GM12878 (cell line): ENCODE results near the gene ULK4. TPM values are rescaled to one million over a fixed set of nuclear protein-coding genes. Genes with fewer than 3 reads are reported as not detected.

Source experiments
- ATAC-seq: fragments of 200-7000 bp; cut with Tn5 transposase; 3 replicates; pipeline ENCODE4 v1.9.1; 2020; ENCODE audit warnings: mild to moderate bottlenecking, moderate library complexity
- BruUV-seq: library from RNA; stranded (reverse); fragments of 400-500 nt; replicated peaks from 2 replicates; lab custom pipeline; 2021; lab: Mats Ljungman, UMichigan
- CTCF ChIA-PET: fragments of 300-600 bp; sonication (Branson Sonifier 250); formaldehyde crosslinking; extraction: SDS; loops from one replicate; lab custom pipeline; 2021; ENCODE audit warnings: inconsistent platforms; lab: Yijun Ruan, JAX
- POLR2A ChIA-PET: fragments of 350-600 bp; formaldehyde crosslinking; extraction: SDS; loops from one replicate; lab custom pipeline; 2021; ENCODE audit warnings: inconsistent platforms; lab: Charles Lee
- RAD21 ChIA-PET: fragments of 300-600 bp; sonication (Branson Sonifier 250); formaldehyde crosslinking; loops from one replicate; lab custom pipeline; 2023; ENCODE audit warnings: antibody characterized with exemption; ENCODE audit not compliant: unreplicated experiment; lab: Charles Lee
- SMC1A ChIA-PET: fragments of 300-600 bp; sonication (Branson Sonifier 250); formaldehyde crosslinking; loops from one replicate; lab custom pipeline; 2023; ENCODE audit not compliant: unreplicated experiment, uncharacterized antibody; lab: Charles Lee
- DNase-seq: peaks from one replicate; pipeline ENCODE4 v3.0.0-alpha.2; 2011; ENCODE audit warnings: low read depth, low spot score
- FAIRE-seq: peaks from 3 replicates; lab custom pipeline; 2011; peaks lifted over from hg19 to GRCh38; lab: Jason Lieb, UNC
- H2AFZ ChIP-seq: 2 replicates; pipeline ENCODE4 v1.6.0; 2011; ENCODE audit warnings: low read depth, low read length, control low read depth; ENCODE audit not compliant: control insufficient read depth
- H3K27ac ChIP-seq: 2 replicates; pipeline ENCODE4 v1.5.1; 2011; ENCODE audit warnings: control low read depth; ENCODE audit not compliant: control insufficient read depth, insufficient read depth
- H3K27me3 ChIP-seq, 2 experiments: replicated peaks in 1 of 2; 2 replicates each; pipeline versions ENCODE4 v1.6.0 to v1.6.1; 2011; ENCODE audit warnings: low read length in 1 of 2; ENCODE audit not compliant: control insufficient read depth in 2 of 2, insufficient read depth in 2 of 2
- H3K36me3 ChIP-seq, 2 experiments: 2 replicates each; pipeline ENCODE4 v1.5.1; 2011; ENCODE audit warnings: low read length in 1 of 2; ENCODE audit not compliant: control insufficient read depth in 2 of 2, insufficient read depth in 2 of 2
- H3K4me1 ChIP-seq: 2 replicates; pipeline ENCODE4 v1.6.1; 2011; ENCODE audit warnings: mild to moderate bottlenecking, low read length, moderate library complexity, mixed read lengths; ENCODE audit not compliant: control insufficient read depth, insufficient read depth
- H3K4me2 ChIP-seq: 2 replicates; pipeline ENCODE4 v1.6.0; 2011; ENCODE audit warnings: control low read depth; ENCODE audit not compliant: control insufficient read depth, insufficient read depth
- H3K4me3 ChIP-seq: fragments of 200-600 bp; sonication (generic); 2 replicates; pipeline ENCODE4 v1.5.1; 2016
- H3K79me2 ChIP-seq: 2 replicates; pipeline ENCODE4 v1.6.0; 2011; ENCODE audit warnings: low read length; ENCODE audit not compliant: control insufficient read depth, insufficient read depth
- H3K9ac ChIP-seq: 2 replicates; pipeline ENCODE4 v1.8.0; 2011; ENCODE audit warnings: low read length, control low read depth, mixed read lengths; ENCODE audit not compliant: control insufficient read depth, insufficient read depth
- H3K9me3 ChIP-seq: replicated peaks from 3 replicates; pipeline ENCODE4 v1.5.1; 2011; ENCODE audit warnings: mild to moderate bottlenecking, low read length; ENCODE audit not compliant: control insufficient read depth, insufficient read depth
- H4K20me1 ChIP-seq: 2 replicates; pipeline ENCODE4 v1.6.0; 2011; ENCODE audit not compliant: control insufficient read depth, insufficient read depth
- GATAD2B ChIP-seq: fragments of 450-650 bp; conservative IDR thresholded peaks from 2 replicates; pipeline ENCODE4 v1.6.1; 2017; ENCODE audit warnings: low read depth, mild to moderate bottlenecking, moderate library complexity
- HDGF ChIP-seq: fragments of 450-650 bp; IDR thresholded peaks from 2 replicates; pipeline ENCODE4 v1.6.1; 2016; ENCODE audit warnings: antibody characterized with exemption
- IRF5 ChIP-seq: fragments of 450-650 bp; IDR thresholded peaks from 2 replicates; pipeline ENCODE4 v1.6.1; 2017; ENCODE audit warnings: borderline replicate concordance
- KLF5 ChIP-seq: fragments of 450-650 bp; IDR thresholded peaks from 2 replicates; pipeline ENCODE4 v1.6.1; 2014; ENCODE audit warnings: mild to moderate bottlenecking; ENCODE audit not compliant: partially characterized antibody
- NFIC ChIP-seq: IDR thresholded peaks from 2 replicates; pipeline ENCODE4 v1.6.1; 2012; ENCODE audit warnings: low read depth, mild to moderate bottlenecking, inconsistent platforms, low read length, moderate library complexity
- POLR2AphosphoS5 ChIP-seq: IDR thresholded peaks from 2 replicates; pipeline ENCODE4 v1.6.1; 2011; ENCODE audit warnings: mild to moderate bottlenecking, low read length, inconsistent platforms
- RAD51 ChIP-seq: fragments of 450-650 bp; IDR thresholded peaks from 2 replicates; pipeline ENCODE4 v1.6.1; 2016; ENCODE audit warnings: moderate library complexity, mild to moderate bottlenecking, inconsistent platforms
- RFX5 ChIP-seq: IDR thresholded peaks from 2 replicates; pipeline ENCODE4 v1.6.1; 2011; ENCODE audit warnings: low read depth, low read length, improper control_type of control experiment
- SMAD5 ChIP-seq: IDR thresholded peaks from 2 replicates; pipeline ENCODE4 v1.6.1; 2016; ENCODE audit warnings: antibody characterized with exemption, low read depth
- SREBF2 ChIP-seq: IDR thresholded peaks from 2 replicates; pipeline ENCODE4 v1.6.1; 2012; ENCODE audit warnings: mild to moderate bottlenecking, low read length
- STAT1 ChIP-seq: fragments of 450-650 bp; conservative IDR thresholded peaks from 2 replicates; pipeline ENCODE4 v1.6.1; 2014; ENCODE audit warnings: antibody characterized with exemption, mild to moderate bottlenecking
- ZNF24 ChIP-seq: fragments of 450-650 bp; IDR thresholded peaks from 2 replicates; pipeline ENCODE4 v1.6.1; 2017; ENCODE audit warnings: antibody characterized with exemption, mild to moderate bottlenecking
- ZNF687 ChIP-seq: fragments of 450-650 bp; IDR thresholded peaks from 2 replicates; pipeline ENCODE4 v1.6.1; 2017; ENCODE audit warnings: mild to moderate bottlenecking, moderate library complexity
- whole genome bisulfite sequencing: methylation state at CpG from one replicate; pipeline ENCODE4 v1.1.6; 2016; ENCODE audit warnings: low lambda C conversion rate; ENCODE audit not compliant: insufficient replicate concordance, insufficient coverage; ENCODE audit errors: missing lambda C conversion rate; 5-methylcytosine and 5-hydroxymethylcytosine counted together
- in situ Hi-C: fragments of 300-500 bp; cut with MboI; formaldehyde crosslinking; loops from 9 replicates; pipeline ENCODE4 v1.14.3; 2018; ENCODE audit warnings: mixed read lengths
- intact Hi-C: fragments of 100-400 bp; cut with micrococcal nuclease; formaldehyde crosslinking; loops from one replicate; pipeline ENCODE4 v1.14.2; 2022; ENCODE audit not compliant: unreplicated experiment
- polyA plus RNA-seq, 11 experiments: library from polyadenylated mRNA; depleted of rRNA in 4 of 11; unstranded in 6 of 11; stranded (reverse) in 5 of 11; fragments of >200 nt; fragmentation: Nextera tagmentation in 4 of 11; fragmentation: Illumina TruSeq in 1 of 11; extraction: Ambion mirVana in 4 of 11; extraction: Trizol in 1 of 11; gene quantifications; 1 replicate in 1 of 11; 2 replicates in 10 of 11; pipeline versions ENCODE4 v1.2.1 to v1.2.3, GENCODE V29; 2011 to 2016; ENCODE audit warnings: inconsistent platforms in 2 of 11, missing spikeins in 2 of 11, low read depth in 1 of 11
- total RNA-seq, 4 experiments: library from RNA; depleted of rRNA in 3 of 4; stranded (reverse); fragments of >200 nt in 3 of 4; fragmentation: Illumina TruSeq in 1 of 4; extraction: Trizol in 1 of 4; gene quantifications; 2 replicates each; pipeline versions ENCODE4 v1.2.1 to v1.2.3, GENCODE V29; 2013 to 2021

ULK4 gene
- total and polyA plus RNA-seq, 10 of the 15 experiments (the other 5 are each of a cell fraction or from before 2014, with no cell fraction given) = 3.5 to 7.6 (median 6.3) TPM

GRCh38 chr3:41259449-41260062 lies 702.3 kb downstream of the ULK4 start:
- Histone ChIP-seq H3K9me3 (no peaks in the 10 kb centered on the region), H3K4me1 (no peaks in the 10 kb centered on the region)
- POLR2A ChIA-PET = no interaction called here
- in situ Hi-C loops = no loop called here
- DNase-seq = no peak
- TF ChIP-seq HDGF (no peak), RFX5 (no peak), STAT1 (no peak), RAD51 (no peak), GATAD2B (no peak), ZNF24 (no peak), POLR2AphosphoS5 (no peak), SREBF2 (no peak)
- TF ChIP-seq, all 136 proteins: peak for 0
- H3K4me3 ChIP-seq = no peak overlapping the region
- ChIA-PET SMC1A (interaction anchor here (0.8 kb wide), 1 partner anchor 19 kb away, joined by 3 read pairs; no protein-coding TSS in a partner anchor), RAD21 (no interaction called here), CTCF (no interaction called here)
- H3K27me3 ChIP-seq = no peaks in the 10 kb centered on the region
- WGBS = 81% methylated on average over 1 of the region's 1 CpG
- no peaks in the 10 kb centered on the region for H3K36me3 ChIP-seq
- no peak for FAIRE-seq
- no TSS peak for BruUV-seq
- intact Hi-C loops = no loop called here
- H4K20me1 ChIP-seq = no peaks in the 10 kb centered on the region
- H3K79me2 ChIP-seq = no peaks in the 10 kb centered on the region
- no peak for ATAC-seq
- H2AFZ ChIP-seq = no peak overlapping the region
- H3K4me2 ChIP-seq = no peak overlapping the region
- no peak overlapping the region for H3K9ac ChIP-seq
- no peak overlapping the region for H3K27ac ChIP-seq

GRCh38 chr3:41258239-41258800 lies 703.6 kb downstream of the ULK4 start:
- SMC1A ChIA-PET = interaction anchor here (0.6 kb wide), 1 partner anchor 884 kb away, joined by 3 read pairs; no protein-coding TSS in a partner anchor
- in situ Hi-C loops (no loop called here), intact Hi-C loops (no loop called here)
- no TSS peak for BruUV-seq
- no peaks in the 10 kb centered on the region for H3K9me3 ChIP-seq
- H3K4me1 ChIP-seq = no peaks in the 10 kb centered on the region
- RAD21 ChIA-PET = no interaction called here
- H3K36me3 ChIP-seq = no peaks in the 10 kb centered on the region
- FAIRE-seq (no peak), DNase-seq (no peak), ATAC-seq (no peak)
- no peak overlapping the region for H3K4me3 ChIP-seq
- no peak overlapping the region for H3K4me2 ChIP-seq
- no peak overlapping the region for H3K27ac ChIP-seq
- no peak overlapping the region for H2AFZ ChIP-seq
- CTCF ChIA-PET = no interaction called here
- H3K9ac ChIP-seq = no peak overlapping the region
- no peaks in the 10 kb centered on the region for H3K79me2 ChIP-seq
- 99% methylated on average over 4 of the region's 4 CpGs for WGBS
- H4K20me1 ChIP-seq = no peaks in the 10 kb centered on the region
- POLR2A ChIA-PET = no interaction called here
- no peaks in the 10 kb centered on the region; a peak in 1 of 4 replicates for H3K27me3 ChIP-seq
- TF ChIP-seq ZNF24 (no peak), GATAD2B (no peak), NFIC (no peak), KLF5 (no peak), SMAD5 (no peak), IRF5 (no peak), ZNF687 (no peak)
